T-helper 2 cell (primary cell): Measurements from ENCODE around the gene FOXR1.

ENCODE experiments used
- DNase-seq, 5 experiments: peaks; one replicate each; pipeline versions ENCODE4 v3.0.0 to v3.0.0-alpha.2; 2012 to 2022
- total RNA-seq, 2 donors: gene quantifications; one replicate each; lab custom pipeline; 2026; lab: John Stamatoyannopoulos, UW

The FOXR1 gene, protein sequence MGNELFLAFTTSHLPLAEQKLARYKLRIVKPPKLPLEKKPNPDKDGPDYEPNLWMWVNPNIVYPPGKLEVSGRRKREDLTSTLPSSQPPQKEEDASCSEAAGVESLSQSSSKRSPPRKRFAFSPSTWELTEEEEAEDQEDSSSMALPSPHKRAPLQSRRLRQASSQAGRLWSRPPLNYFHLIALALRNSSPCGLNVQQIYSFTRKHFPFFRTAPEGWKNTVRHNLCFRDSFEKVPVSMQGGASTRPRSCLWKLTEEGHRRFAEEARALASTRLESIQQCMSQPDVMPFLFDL
- 0 to 0.07 reads per million in 2 donors for total RNA-seq

DNA sequence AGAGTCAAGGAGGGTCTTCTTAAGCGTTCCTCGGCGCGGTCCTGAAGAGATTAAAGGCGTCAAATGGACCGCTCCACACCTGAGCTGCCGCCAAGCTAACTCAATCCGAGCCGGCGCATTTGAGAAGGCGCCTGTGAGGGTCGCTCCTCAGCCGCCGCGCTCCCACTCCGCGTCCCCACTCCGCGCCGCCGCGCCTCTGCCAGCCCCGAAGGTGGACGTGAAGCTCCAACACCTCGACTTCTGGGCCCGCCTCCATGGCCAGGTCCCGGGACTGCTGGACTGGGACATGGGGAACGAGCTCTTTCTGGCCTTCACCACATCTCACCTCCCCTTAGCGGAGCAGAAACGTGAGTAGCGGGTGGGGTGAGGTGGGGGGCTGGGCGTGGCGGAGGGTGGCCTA is at the start of gene FOXR1:
Gene FOXR1, plus strand, starts transcription at position 116 of the 400 bp plus-strand sequence. Its CDS starts 171 bp downstream, at position 287.
- DNase-seq = no peak

DNA sequence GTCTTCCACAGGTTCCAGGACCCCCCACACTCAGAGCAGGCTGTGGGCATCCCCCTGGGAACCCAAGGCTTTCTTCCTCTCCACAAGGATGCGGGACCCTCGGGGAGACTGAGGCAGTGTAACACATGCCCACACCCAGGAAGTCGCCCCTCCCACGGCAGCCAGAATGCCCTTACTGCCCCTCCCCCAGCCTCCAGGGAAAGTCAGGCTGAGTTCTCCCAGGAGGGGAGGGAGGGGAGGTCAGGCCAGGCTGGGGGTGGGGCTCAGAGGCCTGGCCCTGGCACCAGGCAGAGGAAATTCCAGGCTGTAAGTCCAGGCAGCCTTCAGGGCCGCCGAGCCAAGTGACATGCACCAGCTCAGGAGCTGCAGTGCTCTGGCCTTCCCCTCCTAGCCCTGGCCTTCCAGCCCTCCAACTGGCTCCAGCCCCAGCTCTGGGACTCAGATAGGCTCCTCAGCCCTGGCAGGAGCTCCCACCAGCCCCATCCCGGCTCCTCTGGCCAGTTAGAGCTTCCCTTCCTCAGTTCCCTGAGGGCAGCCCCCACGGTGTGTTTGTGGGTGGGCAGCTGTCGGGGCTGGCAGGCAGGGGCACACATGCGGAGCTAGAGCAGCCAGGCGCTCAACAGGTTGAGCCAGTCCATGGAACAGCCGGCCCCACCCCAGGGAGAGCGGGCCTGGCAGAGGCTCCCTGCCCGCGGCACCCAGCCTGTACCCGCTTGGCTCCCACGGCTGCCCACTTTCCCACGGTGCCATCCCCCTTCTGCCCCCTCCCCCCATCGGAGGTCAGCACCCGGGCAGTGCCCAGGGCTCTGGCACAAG is 49.4 kb upstream of the FOXR1 start:
- DNase-seq = no peak

DNA sequence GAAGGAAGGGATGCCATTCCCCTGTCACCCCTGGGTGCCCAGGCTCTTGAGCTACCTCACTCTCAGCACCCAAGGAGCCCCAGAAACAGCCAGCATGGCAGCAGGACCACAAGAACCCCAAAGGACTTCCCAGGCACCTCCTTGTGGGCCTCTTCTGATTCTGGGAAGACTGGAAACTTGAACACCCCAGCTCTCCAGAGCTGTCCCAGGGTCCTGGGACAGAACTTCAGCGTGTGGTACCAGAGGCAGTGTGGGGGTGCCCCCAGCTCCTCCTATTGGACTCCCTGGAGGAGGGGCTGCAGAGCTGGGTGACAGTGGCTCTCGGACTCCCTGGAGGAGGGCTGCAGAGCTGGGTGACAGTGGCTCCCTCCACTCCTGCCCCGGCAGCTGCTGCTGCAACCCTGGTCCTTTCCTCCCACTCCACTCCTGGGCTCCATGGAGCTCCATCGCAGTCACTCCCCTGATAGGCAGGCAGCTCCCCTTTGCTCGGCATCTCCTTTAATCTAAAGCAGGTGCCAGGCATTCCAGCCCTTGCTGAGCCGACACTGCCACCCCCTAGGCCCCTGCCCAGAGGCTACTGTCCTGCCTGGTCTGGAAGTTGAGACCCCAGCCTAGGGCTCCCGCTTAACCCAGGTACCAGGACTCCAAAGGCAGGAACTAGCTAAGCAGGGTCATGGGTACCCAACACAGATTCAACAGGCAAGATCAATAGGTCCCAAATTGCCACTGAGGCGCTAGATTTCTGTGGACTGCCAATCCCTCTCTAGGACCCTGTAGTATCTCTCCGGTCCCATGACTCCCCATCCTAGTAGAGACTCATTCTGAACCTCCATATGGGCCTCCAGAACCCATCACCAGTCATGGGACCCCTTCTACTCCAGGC is 48.6 kb upstream of the FOXR1 start:
- no peak for DNase-seq

DNA sequence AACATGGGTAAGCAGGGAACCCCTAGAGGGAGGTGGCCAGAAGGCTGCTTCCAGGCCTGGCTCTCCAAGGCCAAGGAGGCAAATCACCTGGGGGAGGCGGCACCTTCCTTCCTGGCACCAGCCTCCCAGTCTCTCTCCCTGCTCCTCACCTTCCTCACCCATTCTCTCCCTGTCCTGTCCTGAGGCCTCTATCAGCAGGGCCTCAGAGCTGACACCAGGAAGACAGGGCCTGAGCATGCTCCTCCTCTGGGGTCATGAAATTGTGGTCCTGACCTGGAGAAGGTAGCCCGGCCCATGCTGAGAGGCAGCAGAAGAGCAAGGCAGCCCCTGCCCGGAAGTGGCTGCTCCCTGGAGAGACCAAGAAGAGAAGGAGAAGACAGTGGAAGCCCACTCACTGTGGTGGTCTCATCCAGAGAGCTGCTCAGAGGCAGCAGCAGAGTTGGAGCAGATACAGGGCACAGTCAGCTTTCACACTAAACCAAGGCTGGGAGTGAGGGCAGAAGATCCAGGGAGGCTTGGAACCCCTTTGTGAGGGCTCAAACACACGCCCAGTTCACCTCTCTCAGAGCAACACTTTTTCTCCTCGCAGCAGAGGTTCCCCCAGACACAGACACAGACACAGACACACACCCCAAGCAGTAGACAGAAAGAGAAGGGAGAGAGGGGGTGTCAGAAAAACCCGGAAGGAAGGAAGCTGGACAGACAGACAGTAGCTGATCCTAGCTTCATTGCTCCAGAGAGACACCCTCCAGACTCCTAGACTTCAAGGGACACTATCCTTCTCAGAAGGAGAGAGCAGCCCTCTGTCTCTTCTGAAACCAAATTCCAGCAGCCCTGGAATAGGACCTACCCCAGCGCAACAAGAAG is 47.6 kb upstream of the FOXR1 start:
- peak in 1 of 5 experiments; percentile 74 for DNase-seq

DNA sequence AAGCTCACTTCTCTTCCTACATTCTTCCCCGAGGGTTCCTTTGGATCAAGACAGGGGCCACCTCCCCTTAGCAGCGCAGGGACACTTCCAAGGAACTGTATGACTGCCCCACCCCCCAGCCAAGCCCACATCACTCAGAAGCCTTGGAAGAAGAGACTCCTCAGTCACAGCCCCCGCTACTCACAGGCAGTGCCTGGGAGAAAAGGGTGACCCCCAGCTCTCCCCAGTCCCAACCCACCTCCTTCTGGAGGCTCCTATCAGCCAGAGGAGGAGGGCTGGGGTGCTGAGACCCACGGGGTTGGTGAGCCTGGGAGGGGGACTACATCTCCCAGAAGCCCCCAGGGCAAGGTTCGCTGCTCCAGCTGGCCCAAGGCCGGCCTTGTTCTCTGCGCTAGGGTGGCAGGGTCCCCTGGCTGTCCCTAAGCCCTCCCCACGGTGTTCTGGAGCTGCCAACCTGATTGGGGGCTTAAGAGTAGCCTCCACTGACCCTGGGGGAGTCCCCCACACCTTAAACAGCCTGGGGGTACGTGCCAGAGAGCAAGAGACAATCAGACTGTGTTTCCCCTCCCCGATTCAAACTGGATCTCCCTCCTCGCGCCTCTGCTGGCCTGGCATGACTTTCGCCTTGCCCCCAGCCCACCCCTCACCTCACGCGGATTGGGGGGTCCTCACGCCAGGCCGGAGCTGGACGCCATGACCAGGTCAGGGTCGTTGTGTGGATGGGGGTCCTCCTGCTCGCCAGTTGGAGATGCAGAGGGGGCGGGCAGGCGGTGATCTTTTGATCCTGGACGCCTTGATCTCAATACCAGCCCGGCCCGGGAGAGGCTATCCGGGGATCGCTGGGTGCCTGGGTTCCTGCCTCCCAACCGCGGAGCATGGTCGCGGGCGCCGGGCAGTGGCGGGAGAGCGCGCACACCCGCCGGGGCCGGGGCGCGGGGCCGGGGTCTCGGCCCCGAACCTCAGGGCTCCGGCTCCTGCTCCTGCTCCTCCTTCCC is 46.7 kb upstream of the FOXR1 start:
- peak in 3 of 5 experiments; percentile 49 to 68 (median 50) for DNase-seq

DNA sequence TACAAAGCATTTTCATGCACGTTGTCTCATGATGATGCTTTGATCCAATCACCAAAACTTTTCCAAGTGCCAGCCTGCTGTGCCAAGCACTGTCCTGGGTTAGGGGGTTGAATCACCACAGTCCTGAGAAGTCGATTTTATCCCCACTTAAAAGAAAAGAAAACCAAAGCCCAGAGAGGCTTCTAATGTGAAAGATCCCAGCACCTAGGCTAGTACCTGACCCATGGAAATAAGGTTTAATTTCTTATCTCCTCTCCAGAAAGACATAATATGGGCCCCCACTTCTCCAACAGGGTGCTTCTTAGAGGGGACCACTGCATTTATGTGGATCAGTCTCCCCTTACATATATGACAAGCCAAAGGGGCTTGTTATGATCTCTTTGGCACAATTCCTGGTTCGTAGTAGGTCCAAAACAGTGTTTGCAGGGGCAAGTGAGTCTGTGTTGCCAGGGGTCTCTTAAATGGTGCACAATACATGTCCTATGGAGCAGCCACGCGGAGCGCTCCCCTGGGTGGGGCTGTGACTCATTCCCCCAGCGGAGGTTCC is 43.9 kb upstream of the FOXR1 start:
- no peak for DNase-seq

DNA sequence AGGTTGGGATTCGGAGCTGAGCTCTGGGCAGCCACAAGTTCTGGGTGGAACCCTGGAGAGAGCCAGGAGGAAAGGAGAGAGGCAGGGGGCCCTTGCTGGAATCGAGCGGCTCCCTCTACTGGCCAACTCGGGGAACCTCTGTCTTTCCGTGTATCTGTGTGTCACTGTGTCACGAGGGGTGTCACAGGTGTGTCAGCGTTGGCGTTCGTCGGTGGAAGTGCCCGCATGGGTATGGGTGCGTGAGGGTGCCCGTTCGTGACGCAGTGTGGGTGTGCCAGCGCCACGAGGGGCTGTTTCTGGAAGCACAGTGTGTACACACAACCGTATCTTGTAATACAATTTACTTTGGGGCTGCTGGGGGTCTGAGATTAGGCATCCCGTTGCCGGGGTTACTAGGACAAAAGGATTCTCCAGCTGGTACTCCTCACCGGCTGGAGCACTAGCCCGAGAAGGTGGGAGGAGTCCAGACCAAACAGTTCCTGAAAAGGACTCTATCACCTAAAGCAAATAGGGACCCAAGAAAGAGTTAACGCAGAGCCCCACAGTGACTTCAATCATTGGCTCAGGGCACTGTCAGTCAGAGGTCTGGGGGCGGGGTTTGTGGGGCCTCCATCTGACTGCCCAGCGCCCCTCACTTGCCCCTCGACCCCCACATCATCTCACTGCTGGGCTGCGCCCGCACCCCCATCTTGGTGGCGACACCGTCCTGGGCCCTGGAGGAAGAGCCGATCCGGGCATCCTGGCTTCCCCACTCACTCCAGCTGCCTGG is 43.3 kb upstream of the FOXR1 start:
- peak; percentile 87 to 97 (median 94) for DNase-seq

DNA sequence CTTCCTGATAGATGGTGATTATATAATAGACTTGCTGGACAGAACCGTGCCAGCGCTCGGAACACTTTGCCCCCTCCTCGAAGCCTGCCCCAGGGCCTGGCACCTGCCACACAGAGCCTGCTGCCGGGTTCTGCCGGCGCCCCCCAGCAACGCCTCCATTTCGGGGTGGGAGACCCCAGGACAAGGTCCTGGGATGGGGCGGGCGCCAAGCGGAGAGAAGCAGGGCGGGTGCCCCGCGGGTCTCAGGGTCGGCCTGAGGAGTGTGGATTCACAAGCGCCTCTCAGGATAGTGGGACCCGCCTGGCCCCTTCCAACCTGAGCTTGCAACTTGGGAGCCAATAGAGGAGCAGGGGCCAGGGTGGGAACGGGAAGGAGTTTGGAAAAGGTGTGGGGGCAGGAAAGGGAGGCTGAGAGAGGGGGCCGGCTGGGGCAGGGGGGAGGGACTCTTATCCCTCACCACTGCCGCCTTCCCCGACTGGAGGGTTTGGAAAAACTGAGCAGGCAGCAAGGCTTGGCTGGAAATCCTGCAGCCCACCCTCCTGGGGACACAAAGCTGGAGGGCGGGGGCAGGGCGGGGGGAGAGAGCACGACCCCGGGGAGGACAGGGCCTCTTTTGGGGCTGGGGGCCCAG is 42.6 kb upstream of the FOXR1 start:
- peak in 2 of 5 experiments; percentile 34 to 44 for DNase-seq

DNA sequence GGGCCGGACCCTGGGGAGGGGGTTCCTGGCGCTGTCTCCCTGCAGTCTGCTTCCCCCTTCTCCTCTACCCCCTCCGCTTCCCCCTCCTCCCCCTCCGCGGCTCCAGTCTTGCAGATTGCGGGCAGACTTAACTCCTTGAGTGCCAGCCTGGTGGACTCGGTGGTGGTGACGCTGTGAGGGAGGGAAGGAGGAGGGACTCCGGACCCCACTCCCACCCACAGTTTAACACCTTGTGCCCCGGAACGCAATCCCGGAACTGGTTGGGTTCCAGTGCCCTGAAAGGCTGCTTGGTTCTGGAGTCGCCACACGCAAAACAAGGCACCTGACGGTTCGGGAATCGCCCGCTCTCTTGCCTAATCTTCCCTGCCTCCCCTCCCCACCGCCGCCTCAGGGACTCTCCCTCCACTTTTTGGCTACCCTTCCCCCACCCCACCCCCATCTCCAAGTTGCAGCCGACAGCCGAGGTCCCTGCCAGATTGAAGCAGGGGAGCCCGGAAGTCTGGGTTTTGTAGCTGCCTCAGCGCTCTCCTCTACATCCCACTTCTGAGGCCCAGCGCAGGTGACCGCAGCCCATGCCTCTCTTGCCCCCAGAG is 42.0 kb upstream of the FOXR1 start:
- DNase-seq = peak; percentile 53 to 92 (median 77)

DNA sequence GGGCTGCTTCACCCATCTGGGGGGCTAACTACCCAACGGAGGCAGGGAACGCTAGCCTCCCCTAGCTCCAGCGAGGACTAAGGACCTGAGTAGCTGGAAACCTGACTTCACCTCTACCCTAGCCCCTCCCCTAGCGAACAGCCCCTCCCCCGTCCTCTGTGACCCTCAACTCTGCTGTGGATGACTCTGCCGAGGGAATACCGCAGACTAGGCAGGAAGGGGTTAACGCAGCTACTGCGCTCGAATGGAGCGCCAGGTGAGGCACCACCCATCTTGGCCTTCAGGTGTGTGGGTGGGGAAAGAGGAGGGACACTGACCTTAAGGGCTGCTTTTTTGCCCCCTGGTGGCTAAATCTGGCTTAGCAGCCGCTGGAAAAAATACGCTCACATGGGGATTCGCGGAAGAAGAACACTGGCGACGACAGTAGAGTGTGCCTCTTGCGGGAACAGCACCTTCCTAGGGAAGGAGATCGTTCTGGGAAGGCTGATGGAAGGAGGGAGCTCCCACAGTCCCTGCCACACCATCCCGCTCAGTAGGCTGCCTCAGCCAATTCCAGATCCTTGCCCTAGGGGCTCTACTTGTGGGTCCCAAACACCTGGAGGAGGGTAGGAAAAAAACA is 41.4 kb upstream of the FOXR1 start:
- peak; percentile 66 to 86 (median 80) for DNase-seq

DNA sequence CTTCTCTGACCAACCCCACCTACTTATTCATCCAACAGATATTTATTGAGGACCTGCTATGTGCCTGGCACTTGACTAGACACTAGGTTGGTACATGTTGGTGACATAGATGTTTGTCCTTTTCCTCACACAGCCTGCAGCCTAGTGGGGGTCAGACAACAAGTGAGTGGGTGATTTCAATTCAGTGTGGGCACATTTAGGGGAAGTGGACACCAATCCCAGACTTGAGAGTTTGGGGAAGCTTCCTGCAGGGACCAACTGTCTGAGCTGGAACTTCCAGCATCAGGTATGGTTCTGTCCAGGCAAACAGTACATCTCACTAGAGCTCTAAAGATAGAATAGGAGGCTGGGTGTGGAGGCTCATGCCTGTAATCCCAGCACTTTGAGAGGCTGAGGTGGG is 40.0 kb upstream of the FOXR1 start:
- DNase-seq = no peak

DNA sequence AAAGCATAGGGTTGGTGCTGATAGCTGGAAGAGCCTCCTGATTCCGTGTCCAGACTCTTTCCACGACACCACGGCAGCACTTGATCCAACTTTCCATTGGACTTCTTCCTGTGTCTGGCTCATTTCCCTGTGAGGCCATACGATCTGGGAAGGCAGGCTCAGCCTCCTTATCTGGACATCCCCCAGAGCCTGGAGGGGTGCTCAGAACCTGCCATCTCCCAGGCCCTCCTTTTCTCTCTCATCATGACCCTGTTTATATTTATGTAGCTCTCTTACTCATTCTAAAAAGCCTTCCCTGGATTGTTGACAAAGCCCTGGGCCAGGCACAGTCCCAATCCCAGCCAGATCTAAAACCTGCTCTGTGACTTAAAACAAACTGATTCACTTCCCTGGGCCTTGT is 38.1 kb upstream of the FOXR1 start:
- DNase-seq = no peak

DNA sequence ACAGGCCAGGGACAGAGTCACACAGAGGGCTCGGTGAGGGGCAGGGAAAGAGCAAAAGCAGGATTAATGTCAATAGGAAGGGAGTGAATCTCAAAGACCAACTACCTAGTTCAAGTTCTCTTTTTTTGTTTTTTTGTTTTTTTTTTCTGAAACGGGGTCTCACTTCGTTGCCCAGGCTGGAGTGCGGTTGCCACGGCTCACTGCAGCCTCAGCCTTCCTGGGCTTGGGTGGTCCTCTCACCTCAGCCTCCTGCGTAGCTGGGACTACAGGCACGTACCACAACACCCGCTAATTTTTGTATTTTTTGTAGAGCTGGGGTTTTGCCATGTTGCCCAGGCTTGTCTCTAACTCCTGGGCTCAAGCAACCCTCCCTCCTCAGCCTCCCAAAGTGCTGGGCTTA is 36.2 kb upstream of the FOXR1 start:
- DNase-seq = no peak

DNA sequence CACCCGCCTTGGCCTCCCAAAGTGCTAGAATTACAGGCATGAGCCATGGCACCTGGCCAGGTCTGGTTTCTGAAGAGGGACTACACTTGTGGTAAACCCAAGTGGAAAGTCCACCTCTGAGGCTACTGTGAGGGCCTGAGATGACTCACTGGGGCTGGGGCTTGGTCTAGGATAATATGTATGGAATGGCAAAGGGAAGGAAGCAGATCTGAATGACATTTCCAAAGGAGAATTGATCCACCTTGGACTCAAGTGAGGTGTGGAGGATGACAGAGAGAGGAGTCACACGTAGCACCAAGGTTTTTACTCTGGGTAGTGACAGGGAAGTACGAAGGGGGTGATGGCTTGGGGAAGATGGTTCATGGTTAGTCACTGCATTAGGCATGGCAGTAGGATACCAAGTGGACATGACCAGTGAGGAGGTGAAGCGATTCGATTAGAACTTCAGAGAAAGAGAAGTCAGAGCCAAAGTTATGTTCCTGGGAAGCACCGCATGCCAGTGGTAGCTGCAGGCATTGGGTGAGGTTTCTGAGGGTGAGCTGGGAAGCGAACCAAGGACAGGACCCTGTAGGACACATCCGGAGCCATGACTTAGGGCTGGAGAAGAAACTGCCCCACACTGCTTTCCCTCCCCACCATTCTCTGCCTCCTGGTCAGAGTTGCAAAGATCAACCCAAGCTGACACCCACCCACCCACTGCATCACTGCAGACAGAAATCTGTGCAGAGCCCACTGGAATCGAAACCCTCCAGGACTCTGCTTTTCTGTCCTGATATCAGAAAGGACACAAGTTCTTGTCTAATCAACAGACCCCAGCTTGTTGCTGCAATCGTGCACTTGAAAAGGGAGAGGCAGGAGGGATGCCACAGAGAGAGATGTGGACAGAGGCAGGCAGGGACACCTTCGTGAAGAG is 32.8 kb upstream of the FOXR1 start:
- DNase-seq = no peak

DNA sequence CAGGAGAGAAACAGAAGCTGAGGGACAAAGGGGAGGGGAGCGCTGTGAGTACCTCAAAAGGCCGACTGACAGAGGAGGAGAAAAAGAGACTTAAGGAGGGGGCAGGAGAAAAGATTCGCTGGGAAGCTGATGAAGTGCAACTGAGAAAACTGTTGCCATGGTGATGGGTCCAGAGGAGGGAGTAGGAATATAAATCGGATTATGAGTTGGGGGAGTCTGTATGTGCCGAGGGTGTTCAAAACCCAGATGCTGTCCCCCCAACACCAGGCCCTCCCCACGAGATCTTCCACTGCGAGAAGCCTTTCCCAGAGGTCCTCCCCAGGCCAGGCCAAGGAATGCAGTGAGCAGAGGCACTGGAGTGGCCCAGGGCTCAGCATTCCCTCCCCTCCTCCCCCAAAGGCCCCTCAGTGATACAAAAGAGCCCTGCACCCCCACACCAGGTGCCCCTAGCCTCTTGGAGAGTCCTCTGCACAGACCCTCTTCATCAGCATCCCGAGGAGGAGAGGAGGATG is 32.1 kb upstream of the FOXR1 start:
- no peak for DNase-seq

DNA sequence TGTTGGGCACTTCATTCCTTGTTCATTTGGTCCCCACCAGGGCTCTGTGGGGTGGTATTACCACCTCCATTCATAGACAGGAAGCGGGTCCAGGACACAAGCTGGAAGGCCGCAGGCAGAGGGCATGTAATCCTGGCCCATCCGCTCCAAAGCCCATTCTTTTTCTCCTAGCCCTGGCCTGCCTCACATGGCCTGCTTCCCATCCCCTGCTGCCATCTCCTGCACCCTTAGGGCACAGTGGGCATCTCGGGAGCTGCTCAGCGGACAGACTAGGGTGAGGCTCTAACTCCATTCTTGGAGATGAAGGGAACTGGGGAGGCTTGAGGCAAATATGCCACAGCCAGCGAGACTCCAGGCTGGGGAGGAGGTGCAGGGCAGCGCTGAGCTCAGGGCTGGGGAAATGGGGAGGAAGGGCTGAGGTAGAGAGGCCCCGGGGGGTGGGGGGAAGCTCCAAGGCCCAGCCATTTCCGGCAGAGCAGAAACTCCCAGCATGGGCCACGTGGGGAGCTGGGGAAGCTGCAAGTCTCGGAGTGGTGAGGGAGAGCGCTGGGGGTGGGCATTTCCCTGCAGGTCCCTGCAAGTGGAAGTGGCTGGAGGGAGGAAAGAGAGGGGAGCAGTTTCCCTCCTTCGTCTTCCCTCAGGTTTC is 31.5 kb upstream of the FOXR1 start:
- peak in 2 of 5 experiments; percentile 27 to 67 for DNase-seq
